Measurements from ENCODE around the gene MCF2L.

Gene MCF2L

DNA sequence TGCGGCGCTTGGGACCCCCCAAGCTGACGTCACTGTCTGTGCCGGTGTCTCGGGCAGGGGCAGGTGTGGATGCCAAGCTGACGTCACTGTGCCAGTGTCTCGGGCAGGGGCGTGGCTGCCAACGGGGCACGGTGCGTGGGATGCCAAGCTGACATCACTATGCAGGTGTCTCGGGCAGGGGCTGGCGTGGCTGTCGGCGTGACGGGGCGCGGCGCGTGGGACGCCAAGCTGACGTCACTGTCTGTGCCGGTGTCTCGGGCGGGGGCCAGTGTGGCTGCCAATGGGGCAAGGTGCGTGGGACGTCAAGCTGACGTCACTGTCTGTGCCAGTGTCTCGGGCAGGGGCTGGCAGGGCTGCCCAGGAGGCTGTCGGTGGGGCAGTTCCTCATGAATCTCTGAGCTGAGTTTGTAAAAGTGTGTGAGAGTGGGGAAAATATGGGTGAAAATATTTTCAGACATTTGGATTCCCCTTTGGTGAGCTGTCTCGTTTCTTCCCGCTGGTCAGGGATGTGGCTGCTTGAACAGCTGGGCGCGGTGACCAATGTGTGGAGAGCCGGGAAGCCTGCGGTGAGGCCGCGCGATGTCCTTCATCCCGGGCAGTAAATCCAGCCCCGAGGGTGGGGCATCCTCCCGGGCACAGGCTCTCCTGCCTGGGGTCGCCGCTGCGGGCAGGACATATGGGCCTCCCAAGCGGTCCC is 25.2 kb downstream of the MCF2L start:
- in situ Hi-C loops (cut with MboI; ENCODE audit: low sequenced_read_pairs): no loop called here

DNA sequence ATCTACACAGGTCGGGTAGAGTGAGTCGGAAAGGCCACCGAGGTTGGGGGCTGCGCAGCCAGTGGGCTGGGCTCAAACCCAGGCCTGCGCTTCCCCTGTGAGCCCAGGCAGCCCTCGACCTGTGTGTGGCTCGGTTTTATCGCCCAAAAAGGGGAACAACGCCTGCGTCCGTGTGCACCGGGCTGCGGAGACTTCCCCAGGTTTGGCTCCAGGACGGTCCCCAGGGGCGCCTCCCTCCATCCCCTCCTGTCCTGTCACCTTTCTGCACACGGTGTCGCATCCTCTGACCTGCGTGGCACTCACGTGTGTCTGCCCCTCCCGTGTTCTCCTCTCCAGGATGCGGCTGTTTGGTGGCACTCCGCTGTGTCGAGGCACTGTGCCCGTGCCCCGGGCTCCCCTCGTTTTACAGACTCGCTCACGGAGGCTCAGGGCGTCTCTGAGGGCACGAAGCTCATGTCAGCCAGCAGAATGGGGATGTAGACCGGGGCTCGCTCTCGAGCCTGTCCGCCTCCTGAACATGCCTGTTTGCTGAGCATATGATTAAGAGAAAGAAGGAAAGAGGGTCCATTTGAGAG is 25.9 kb downstream of the MCF2L start:
- in situ Hi-C loops (cut with MboI; ENCODE audit: low sequenced_read_pairs): no loop called here

- in situ Hi-C loops (cut with MboI; ENCODE audit: low sequenced_read_pairs): no loop called here
Measured at GRCh38 chr13:112995395-112996191, 26.6 kb downstream of the MCF2L start.

DNA sequence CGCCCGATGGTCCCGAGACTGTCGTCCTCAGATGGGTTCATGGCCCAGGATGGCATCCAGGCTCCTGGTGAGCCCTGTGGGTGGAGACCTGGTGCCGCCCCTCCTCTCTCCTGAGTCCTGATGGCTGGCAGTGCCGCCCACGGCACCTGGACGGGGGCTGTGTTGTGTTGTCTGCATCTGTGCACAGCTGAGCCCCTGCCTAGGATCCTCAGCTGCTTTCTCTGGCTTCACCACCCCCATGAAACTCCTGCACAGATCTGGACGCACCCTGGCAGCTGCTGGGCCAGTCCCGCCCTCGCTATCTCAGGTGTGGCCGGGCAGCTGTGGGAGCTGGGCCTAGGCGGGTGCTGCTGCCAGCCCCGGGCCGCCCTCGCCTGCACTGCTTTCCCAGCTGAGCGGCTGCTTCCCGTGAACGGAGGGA is 27.7 kb downstream of the MCF2L start:
- in situ Hi-C loops (cut with MboI; ENCODE audit: low sequenced_read_pairs): no loop called here

GRCh38 chr13:112997188-112998130 is 28.4 kb downstream of the MCF2L start:
- in situ Hi-C loops (cut with MboI; ENCODE audit: low sequenced_read_pairs): no loop called here

DNA sequence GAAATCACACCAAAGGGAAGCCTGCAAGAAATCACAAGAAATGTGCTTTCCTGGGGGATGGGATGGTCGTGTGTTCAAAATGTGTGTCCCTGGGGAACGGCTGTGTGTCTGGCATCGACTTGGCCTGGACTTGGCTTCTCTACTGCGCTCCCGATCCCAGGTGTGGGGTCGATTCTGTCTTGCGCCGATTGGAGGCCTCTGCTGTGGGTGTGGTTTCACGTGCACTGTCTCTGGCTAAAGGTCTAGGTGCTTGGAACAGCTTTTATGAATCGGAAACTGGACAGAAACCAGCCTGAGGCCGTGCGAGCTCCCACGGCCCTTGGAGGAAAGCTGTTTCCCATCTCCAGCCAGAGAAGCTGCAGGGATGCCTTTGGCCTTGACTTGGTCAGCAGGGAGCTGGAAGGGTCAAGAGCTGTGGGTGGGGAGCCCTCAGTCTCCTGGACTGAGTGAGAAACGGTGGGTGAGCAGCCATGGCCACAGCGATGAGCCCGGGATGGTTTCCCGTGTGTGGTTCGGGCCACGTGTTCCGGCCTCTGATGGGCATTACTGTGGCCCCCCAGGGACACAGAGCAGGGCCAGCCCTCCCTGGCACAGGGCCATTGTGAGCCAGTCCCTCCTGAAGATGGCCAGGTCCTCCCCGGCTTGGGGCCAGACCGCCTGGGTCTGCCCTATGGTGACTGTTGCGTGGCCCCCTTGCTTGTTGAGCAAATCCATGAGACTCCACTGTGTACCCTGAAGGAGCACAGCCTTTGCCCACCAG is 29.7 kb downstream of the MCF2L start:
- in situ Hi-C loops (cut with MboI; ENCODE audit: low sequenced_read_pairs): no loop called here

GRCh38 chr13:112999414-113000177 is 30.6 kb downstream of the MCF2L start:
- in situ Hi-C loops (cut with MboI; ENCODE audit: low sequenced_read_pairs): no loop called here

- in situ Hi-C loops (cut with MboI; ENCODE audit: low sequenced_read_pairs): no loop called here
Measured at GRCh38 chr13:113000575-113000974, 31.6 kb downstream of the MCF2L start.

DNA sequence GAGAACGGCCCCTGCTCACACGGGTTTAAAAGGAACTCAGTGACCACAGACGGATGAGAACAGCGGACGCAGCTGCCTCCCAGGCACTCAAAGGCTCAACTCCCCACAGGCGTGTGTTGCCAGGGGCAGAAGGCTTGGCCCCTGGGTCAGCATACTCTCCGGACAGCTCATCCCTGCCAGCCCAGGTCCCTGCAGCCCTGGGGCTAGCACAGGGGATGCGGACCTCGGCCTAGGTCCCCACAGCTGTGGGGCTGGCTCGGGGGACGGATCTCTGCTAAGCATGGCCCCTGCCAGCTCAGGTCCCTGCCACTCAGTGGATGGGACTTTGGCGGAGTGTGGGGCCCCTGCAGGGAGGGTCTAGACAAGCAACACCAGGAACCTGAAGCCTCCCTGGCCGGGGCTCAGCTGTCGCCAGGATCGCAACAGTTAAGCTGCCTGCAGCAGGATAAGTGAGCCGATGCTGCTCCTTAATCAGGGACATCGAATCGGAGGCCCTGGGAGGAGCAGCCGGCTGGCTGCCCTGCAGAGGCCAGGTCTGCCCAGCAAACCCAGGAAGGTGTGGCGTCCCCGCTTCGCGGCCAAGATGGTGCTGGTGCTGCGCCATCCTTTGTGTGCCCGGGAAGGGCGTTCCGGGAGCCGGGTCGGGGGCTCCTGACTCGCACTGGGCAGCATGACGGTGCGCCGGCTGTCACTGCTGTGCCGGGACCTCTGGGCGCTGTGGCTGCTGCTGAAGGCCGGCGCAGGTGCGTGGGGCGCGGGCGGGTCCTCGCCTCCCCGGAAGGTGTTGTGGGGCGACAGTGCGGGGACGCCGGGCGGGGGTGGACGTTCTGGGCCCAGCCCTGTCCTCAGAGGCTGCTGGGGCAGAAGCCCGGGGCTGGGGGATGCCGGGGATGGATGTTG is 32.5 kb downstream of the MCF2L start:
- in situ Hi-C loops (cut with MboI; ENCODE audit: low sequenced_read_pairs): no loop called here

DNA sequence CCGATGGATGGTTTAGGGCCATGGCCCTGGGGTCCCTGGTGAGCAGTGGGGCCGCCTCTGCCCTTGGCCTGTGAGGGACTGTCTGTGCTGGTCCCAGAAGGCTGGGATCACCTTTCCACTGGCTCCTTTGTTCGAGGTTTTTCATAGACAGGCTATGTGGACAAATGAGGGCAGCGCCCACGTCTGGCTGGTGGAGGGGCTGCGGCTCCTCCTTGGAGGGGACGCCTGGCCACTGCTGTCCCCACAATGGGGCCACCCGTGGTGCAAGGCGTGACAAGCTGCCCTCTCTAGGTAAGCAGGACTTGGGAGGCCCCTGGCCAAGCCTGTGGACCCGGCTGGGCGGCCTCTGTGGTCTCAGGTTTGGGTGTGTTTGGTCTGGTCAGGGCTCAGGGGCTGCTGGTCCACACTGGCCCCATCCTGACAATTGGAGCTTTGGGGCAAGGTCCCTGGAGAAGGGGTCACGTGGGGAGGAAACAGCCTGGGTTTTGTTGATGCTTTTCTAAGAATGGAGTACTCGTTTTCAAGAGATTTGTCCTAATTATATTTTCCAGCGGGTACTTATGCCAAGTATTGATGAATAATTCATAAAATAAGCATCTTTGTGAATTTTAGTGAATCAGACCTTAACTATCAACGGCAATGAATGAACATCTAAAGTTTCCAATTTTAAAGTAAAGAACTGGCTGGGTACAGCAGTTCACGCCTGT is 33.3 kb downstream of the MCF2L start:
- in situ Hi-C loops (cut with MboI; ENCODE audit: low sequenced_read_pairs): no loop called here

GRCh38 chr13:113002913-113003290 is 33.9 kb downstream of the MCF2L start:
- in situ Hi-C loops (cut with MboI; ENCODE audit: low sequenced_read_pairs): no loop called here

DNA sequence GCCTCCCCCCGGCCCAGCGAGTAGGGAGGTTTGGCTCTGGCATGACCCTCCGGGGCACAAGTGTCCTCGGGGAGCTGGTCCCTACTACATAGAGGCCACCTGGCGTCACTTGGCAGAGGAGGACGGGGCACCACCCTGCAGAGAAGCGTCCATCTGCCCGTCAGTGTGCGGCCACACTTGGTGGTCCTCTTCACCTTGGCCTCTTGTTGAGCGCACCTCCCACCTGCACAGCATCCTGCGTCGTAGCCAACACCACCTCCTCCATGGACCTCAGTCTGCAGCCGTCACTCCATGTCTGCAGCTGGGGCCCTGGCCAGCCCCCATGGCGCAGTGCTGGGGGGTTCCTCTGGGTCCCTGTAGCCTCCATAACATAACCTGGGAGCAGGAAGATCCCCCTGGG is 35.1 kb downstream of the MCF2L start:
- in situ Hi-C loops (cut with MboI; ENCODE audit: low sequenced_read_pairs): no loop called here

DNA sequence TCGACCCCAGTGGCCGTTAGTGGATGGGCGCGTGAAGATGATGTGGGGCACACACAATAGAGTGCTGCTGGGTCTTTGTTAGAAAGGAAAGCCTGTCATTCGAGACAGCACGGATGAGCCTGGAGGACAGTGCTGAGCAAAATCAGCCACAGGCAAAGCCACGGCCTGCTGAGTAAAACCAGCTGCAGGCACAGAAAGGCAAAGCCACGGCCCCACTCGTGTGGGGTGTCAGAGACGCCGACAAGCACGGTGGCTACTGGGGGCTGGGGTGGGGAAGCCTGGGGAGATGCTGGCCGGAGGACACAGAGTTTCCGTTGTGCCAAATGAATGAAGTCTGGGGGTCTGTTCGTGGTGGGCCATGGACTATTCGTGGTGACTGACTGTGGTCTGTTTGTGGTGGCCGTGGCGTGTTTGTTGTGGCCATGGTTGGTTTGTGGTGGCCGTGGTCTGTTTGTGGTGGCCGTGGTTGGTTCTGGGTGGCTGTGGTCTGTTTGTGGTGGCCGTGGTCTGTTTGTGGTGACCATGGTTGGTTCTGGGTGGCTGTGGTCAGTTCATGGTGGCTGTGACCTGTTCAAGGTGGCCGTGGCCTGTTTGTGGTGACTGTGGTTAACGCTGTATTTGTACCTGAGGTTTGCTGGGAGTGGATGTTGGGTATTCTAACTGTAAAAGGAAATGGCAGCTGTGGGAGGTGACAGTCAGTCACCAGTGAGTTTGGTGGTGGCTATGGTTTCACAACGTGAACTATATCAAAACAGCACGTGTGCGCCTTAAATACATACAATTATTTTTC is 36.3 kb downstream of the MCF2L start:
- in situ Hi-C loops (cut with MboI; ENCODE audit: low sequenced_read_pairs): no loop called here

DNA sequence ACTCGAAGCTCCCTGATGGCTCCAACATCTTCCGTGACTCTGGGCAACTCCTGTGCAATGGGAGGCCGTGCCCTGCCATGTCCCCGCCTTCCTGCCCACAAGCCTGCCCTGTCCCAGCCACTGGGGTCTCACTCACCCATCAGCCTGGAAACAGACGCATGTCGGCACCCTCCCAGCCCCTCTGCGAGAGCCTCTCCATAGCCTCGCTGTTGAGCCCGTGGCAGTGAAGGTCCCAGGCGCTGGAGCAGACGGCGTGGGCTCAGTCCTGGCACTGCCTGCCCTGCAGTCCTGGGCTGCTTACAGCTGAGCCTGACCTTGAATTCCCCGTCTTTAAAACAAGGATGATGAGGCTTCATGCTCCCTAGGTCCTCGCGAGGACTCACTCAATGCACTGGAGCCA is 37.0 kb downstream of the MCF2L start:
- in situ Hi-C loops (cut with MboI; ENCODE audit: low sequenced_read_pairs): no loop called here

- in situ Hi-C loops (cut with MboI; ENCODE audit: low sequenced_read_pairs): no loop called here
Measured at GRCh38 chr13:113006660-113007059, 37.6 kb downstream of the MCF2L start.

- in situ Hi-C loops (cut with MboI; ENCODE audit: low sequenced_read_pairs): no loop called here
Measured at GRCh38 chr13:113008851-113009250, 39.8 kb downstream of the MCF2L start.
